CD4-positive, alpha-beta T cell treated with Interleukin-4 for 1 hour (primary cell): ENCODE data around the gene PLXNA2.

Source experiments
- DNase-seq, 2 donors: peaks; one replicate each; pipeline ENCODE4 v3.0.0-alpha.2; 2020 to 2022

The PLXNA2 gene

DNA sequence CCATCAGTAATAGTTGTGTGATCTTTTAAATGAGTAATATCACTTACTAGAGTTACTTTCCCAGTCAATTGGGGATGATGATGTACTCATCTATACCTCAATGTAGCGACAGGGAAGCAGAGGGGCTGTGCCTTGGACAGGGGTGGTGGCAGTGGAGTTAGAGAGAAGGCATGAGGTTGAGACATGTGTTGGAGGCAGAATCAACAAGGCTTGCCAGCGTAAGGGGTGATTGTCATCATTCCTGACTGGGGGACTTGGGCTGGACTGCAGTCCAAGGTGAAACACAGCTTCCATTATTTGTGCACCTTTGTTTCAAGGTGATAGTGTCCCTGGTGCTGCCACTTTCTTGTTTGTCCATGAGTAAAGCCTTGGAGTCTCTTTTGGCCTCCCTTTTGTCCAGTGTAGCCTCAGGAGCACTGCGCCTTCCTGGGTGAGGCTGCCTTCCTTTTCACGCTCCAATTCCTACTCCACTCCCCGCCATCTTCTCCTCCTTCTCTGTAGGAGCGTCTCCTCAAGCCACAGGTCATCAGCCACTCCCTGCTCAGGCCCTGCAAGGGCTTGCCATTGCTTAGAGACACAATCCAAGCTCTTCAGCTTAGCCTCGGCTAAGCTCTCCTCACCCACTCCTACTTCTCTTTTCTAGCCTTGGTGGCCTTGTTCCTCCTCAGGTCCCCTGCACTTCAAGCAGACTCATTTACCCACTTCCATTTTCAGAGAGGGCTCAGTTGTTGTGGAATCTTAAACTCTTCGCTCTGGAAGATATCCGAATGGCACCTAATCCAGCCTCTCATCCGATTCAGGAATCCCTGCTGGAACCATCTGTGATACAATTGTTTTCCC, 255.6 kb downstream of the PLXNA2 start:
- DNase-seq: no peak

DNA sequence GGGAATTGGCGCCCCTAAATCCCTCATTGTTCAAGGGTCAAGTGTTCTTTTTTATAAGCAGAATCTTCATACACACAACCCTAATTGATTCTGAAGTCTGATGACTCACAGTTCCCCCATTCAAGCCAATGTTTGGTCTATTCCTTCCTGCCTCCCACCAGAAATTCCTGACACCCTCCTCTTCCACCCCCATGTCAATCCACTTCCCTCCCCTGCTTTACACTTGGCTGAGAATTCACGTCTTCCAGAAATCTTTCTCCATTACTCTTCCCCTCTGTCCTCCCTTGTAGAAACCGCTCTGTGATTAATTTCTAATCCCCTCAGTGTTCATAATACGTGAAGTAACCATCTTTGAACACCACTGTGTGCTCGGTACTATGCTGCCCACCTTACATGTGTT, 257.0 kb downstream of the PLXNA2 start:
- no peak for DNase-seq

DNA sequence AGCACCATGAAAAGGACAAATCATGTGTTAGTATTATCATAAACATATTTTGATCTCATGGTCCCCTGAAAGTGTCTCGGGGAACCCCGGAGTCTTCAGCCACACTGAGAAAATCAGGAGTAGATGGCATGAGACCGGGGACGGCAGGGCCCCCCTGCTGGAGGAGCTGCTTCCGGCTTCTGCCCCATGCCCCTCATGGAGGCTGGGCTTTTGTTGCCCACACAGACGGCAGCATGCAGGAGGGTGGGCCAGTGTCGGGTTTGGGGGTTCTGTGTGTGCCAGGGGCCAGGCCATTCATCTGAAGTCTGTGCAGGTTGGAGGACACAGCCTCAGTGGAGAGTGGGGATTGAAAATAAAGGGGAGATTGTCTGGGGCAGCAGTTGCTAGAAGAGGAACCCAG, 258.2 kb downstream of the PLXNA2 start:
- DNase-seq: no peak

DNA sequence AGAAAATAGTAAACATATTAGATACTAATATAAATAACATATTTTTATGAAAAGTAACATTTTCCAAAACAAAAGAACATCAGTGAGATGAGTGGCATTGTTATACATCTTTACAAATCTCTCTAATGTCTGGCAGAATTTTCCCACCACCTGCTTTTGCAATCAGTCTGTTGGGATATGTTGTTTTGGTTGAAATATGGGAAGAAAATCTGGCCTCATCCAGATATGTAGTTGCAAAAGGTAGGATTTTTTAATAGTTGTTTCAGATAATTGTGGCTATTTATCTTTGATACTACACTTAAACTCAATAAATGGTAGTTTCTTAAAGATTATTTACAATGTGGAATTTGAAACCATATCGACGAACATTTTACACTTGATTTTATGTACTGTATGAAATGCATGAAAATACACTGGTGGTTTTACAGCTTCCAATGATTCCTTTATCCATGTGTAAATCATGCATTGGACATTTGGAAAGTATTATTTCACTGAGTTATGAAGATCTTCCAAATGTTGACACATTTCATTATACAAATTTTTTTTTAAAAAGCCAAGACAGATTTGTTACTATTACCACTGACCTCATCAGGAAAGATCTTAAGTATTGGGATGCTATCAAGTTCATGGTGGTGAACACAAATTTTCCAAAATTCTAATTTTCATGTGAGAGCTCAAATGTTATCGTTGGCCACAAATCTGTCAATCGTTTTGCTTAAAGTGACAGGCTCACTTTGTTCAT, 259.2 kb downstream of the PLXNA2 start:
- no peak for DNase-seq

DNA sequence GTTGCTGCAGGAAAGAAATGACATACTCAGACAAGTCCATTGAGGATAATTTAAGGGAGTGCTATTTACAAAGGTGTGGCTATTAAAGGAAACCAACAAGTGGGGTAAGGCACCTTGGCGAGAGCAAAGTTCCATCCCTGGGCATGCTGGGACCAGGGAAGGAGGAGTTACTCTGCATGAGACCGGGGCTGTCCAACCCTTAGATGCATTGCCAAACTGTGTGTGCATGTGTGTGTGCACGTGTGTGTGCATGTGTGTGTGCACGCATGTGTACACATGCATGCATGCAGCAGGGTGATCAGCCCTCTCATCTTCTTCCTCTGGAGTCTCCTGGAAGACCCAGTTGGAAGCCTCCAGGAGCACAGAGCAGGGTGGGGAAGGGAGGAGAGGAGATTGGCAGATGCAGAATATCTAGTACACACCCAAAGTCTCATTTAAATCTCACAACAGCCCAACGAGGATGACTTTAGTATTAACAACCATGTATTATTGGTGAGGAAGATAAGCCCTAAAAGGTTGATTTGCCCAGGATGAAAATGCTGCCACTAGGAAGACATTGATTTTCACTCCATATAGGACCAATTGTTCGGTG, 261.0 kb downstream of the PLXNA2 start:
- no peak for DNase-seq

DNA sequence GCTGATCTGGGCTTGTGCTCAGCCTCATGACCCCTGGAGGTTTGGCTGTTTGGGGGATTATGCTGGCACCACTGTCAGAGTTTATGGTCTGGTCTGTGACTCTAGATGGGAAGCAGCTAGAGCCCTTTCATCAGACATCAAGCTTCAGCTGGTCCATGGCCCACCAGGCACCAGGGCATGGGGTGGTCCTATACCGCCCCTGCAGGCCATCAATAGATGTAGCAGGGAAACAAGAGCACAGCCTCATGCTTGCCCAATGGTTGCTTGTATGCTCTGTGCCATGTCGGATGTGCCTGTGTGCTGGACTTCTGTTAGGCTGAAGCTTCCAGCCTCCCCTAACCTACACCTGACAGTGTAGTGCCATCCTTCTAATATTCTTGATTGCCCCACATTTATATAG, 262.2 kb downstream of the PLXNA2 start:
- DNase-seq: no peak

DNA sequence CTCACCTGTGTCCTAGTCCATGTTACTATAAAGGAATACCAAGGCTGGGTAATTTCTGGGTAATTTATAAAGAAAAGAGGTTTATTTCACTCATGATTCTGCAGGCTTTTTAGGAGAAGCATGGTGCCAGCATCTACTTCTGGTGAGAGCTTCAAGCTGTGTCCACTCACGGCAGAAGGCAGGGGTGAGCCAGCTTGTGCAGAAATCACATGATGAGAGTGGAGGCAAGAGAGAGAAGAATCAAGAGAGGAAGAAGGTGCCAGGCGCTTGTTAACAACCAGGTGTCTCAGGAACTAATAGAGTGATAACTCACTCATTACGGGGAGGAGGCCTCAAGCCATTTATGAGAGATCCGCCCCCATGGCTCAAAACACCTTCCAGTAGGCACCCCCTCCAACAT, 265.7 kb downstream of the PLXNA2 start:
- DNase-seq: no peak

DNA sequence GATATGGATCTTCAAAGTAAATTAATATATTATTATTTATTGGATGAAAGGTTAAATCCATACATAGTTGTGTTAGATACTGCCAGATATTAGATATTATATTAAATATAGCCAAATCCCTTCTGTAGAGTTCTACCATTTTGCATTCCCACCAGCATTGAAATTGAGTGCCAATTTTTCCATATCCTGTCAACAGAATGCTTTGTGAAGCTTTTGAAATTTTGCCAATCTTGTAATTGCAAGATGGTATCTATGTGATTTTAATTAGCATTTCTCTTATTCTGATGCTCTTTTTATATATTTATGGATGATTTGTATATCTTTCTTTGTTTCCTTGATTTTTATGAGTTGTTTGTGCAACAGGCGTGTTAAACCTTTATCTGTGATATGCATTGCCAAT, 266.3 kb downstream of the PLXNA2 start:
- DNase-seq: no peak

DNA sequence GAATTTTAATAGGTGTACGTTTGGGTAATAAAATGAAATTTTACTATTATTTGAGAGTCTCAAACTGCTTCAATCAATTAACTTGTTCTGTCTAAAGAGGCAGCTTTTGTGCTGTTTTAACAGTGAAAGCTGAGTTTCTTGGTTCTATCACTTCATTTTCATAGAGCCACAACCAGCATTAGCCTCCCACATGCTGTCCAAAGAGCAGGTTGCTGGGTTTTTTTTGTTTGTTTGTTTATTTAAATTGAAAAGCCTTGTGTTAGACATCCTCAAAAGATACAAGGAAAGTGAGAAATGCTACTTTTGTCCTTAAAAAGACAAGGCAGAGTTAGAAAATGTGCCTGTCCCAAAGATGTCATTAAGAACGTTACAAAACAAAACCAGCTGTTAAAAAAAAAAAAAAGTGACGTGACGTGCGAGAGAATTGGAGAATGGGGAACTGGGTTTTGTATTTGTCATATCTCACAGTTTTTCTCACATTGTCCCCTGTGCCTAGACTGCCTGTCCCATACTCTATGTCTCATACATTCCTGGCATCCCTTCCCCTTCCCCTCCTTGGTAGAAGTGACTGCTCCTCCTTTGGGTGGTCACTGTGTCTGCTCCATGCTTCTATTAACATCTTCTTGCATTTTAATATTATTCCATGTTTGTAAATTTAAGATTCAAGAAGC, 270.2 kb downstream of the PLXNA2 start:
- no peak for DNase-seq

DNA sequence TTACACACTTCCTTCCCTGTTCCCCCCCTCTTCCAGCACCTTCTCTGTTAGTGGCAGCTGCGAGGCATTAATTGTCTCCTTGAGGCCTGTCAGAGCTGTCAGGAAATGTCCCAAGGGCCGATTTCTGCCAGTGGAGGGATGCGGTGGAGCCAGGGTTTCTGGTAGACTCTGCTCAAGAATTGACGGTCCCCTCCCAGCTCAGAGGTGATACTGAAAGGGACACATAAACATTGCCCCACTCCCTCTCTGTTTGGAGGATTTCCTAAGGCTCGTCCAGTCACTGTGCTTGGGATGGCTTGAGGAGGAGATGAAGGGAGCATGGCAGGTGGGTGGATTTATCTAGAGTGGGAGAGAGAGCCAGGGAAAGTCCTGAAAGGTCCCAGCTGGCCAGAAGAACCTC, 271.8 kb downstream of the PLXNA2 start:
- DNase-seq: no peak
